ENCODE measurements around the gene FKBP10.
A peak's percentile ranks its signal among the peaks of the same experiment; 100 is the strongest.

Gene FKBP10

DNA sequence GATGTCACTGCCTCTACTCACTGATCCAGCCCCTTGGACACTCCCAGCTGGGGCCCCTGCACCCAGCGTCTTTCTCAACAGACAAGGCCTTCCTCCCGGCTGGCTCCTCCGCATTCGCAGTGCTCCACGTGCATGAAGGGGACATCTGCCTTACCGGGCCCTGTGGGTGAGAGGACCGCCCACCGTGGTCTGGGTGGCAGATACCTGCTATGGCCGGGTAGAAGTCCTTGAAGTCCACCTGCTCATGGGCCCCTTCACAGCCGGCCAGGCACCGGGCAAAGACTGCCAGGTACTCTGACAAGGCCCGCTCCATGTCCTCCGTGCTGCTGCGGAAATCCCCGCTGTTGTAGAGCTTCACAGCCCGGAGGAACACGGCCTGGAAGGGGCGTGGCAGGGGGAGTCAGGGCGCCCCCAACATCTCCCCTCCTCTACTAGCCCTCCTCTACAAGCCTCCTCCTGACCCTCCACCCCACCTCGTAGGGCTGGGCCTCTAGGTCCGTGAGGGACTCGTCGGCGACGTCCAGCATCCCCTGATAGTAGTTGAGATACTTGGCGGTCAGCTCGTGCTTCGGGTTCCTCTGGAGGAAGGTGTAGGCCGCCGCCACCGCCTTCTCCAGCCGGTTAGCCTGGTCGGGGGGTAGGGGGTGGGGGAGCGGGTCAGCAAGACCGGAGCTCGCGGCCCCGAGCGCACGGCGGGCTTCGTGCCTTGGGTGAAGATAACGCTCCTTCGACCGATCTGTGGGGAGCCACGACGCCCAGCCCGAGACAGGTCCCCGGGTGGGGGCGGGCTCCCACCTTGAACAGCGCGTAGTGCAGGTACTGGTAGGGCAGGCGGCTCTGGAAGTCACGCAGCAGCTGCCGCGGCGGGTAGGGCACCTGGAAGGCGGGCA lies 1.9 kb upstream of the FKBP10 start:
- H3K4me3 ChIP-seq (replicated peaks; ENCODE audit: insufficient read depth, low read length), result peak overlapping the region; percentile 58
- no peak for TF ChIP-seq GABPA (IDR thresholded peaks at IDR 0.05; ENCODE audit: low read depth)
- TF ChIP-seq, protein P1, sequence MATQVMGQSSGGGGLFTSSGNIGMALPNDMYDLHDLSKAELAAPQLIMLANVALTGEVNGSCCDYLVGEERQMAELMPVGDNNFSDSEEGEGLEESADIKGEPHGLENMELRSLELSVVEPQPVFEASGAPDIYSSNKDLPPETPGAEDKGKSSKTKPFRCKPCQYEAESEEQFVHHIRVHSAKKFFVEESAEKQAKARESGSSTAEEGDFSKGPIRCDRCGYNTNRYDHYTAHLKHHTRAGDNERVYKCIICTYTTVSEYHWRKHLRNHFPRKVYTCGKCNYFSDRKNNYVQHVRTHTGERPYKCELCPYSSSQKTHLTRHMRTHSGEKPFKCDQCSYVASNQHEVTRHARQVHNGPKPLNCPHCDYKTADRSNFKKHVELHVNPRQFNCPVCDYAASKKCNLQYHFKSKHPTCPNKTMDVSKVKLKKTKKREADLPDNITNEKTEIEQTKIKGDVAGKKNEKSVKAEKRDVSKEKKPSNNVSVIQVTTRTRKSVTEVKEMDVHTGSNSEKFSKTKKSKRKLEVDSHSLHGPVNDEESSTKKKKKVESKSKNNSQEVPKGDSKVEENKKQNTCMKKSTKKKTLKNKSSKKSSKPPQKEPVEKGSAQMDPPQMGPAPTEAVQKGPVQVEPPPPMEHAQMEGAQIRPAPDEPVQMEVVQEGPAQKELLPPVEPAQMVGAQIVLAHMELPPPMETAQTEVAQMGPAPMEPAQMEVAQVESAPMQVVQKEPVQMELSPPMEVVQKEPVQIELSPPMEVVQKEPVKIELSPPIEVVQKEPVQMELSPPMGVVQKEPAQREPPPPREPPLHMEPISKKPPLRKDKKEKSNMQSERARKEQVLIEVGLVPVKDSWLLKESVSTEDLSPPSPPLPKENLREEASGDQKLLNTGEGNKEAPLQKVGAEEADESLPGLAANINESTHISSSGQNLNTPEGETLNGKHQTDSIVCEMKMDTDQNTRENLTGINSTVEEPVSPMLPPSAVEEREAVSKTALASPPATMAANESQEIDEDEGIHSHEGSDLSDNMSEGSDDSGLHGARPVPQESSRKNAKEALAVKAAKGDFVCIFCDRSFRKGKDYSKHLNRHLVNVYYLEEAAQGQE (IDR thresholded peaks at IDR 0.05; ENCODE audit: insufficient replicate concordance, low read depth), result no peak
- TF ChIP-seq POLR2AphosphoS5 (IDR thresholded peaks at IDR 0.05; ENCODE audit: low read depth), result no peak
- TF ChIP-seq SPI1 (IDR thresholded peaks at IDR 0.05; ENCODE audit: borderline replicate concordance, low read depth), result no peak
- TF ChIP-seq, protein P2, sequence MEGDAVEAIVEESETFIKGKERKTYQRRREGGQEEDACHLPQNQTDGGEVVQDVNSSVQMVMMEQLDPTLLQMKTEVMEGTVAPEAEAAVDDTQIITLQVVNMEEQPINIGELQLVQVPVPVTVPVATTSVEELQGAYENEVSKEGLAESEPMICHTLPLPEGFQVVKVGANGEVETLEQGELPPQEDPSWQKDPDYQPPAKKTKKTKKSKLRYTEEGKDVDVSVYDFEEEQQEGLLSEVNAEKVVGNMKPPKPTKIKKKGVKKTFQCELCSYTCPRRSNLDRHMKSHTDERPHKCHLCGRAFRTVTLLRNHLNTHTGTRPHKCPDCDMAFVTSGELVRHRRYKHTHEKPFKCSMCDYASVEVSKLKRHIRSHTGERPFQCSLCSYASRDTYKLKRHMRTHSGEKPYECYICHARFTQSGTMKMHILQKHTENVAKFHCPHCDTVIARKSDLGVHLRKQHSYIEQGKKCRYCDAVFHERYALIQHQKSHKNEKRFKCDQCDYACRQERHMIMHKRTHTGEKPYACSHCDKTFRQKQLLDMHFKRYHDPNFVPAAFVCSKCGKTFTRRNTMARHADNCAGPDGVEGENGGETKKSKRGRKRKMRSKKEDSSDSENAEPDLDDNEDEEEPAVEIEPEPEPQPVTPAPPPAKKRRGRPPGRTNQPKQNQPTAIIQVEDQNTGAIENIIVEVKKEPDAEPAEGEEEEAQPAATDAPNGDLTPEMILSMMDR (IDR thresholded peaks at IDR 0.05; ENCODE audit: insufficient read depth, low read length), result no peak
- H3K27ac ChIP-seq (replicated peaks), result no peak overlapping the region
- no peak for DNase-seq (ENCODE audit: low read depth in 1 of 2, low spot score in 1 of 2)
- H3K27me3 ChIP-seq (ENCODE audit: insufficient read depth, poor library complexity, severe bottlenecking), result peaks cover 20% of the 10 kb centered on the region

DNA sequence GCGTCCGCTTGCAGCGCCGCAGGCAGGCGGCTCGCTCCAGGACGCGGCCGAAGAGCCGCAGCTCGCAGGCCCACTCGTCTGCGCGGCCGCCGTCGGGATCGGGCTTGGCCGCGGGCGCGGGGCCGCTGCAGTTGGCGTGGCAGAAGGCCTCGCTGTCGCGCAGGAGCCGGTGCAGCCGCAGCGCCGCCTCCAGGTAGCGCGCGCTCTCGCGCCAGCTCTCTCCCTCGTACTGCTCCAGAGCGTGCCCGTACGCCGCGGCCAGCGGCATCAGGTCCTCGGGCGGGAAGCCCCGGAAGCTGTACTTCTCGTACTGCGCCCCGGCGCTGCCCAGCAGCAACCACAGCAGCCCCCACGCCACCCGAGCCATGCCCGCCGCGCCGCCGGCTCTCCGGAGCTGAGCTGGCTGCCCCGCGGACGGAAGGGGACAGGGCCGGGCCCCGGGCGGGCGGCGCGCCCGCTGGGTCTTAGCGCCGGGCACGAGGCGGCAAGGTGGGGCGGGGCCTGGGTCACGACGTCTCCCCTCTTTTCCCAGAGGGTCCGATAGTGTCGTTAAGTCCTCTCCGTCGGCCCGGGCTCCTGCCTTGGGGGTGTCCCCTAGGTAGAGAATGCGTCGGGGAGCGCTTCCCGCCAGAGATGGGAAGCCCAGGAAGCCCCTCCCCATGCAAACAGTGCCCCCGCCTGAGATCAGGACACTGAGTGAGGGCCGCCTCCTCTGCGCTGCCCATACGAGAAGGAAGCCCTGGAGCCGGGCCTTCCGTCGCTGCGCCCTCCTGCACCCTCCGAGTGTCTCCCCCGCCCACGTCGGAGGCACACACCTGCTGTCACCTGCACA lies 1.0 kb upstream of the FKBP10 start, which contains the start of gene P3H4:
P3H4 (minus strand) TSS at position 401 of the 832 bp plus-strand sequence; CDS start at position 367, 34 bp downstream.
- TF ChIP-seq GABPA (IDR thresholded peaks at IDR 0.05; ENCODE audit: low read depth) (0 out of 2 replicates have a peak, but pooled peaks have one; percentile 17), SPI1 (IDR thresholded peaks at IDR 0.05; ENCODE audit: borderline replicate concordance, low read depth) (no peak), POLR2AphosphoS5 (IDR thresholded peaks at IDR 0.05; ENCODE audit: low read depth) (no peak)
- TF ChIP-seq, protein P2 (IDR thresholded peaks at IDR 0.05; ENCODE audit: insufficient read depth, low read length), result peak; percentile 46
- H3K27ac ChIP-seq (replicated peaks), result no peak within 1 kb of the TSS
- peak within 1 kb of the TSS; percentile 58 for H3K4me3 ChIP-seq (replicated peaks; ENCODE audit: insufficient read depth, low read length)
- H3K27me3 ChIP-seq (ENCODE audit: insufficient read depth, poor library complexity, severe bottlenecking), result peaks cover 20% of the 10 kb centered on the region
- peak; percentile 59 to 69 for DNase-seq (ENCODE audit: low read depth in 1 of 2, low spot score in 1 of 2)

DNA sequence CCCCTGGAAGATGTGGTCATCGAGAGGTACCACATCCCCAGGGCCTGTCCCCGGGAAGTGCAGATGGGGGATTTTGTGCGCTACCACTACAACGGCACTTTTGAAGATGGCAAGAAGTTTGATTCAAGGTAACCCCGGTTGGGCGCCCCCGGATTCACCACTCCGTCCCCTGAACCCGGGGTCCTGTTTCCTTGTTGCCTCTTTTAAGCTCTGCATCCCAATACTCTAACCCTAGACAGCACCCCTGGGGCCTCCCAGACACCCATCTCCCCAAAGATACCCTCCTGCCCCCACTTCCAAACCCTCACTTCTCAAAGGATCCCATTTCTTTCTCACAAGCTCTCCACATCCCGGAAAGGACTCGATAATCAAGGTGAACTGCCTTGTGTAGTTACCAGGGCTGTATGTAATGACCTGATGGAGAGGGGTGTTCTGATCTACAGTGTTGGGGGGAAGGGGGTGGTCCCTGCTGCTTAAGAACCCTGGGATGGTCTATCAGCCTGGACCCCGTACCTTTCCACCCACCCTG lies 412 bp downstream of the FKBP10 start:
- DNase-seq (ENCODE audit: low read depth in 1 of 2, low spot score in 1 of 2), result no peak
- Histone ChIP-seq H3K4me3 (replicated peaks; ENCODE audit: insufficient read depth, low read length) (no peak overlapping the region), H3K27ac (replicated peaks) (no peak overlapping the region), H3K27me3 (ENCODE audit: insufficient read depth, poor library complexity, severe bottlenecking) (peaks cover 20% of the 10 kb centered on the region)
- no peak for TF ChIP-seq GABPA (IDR thresholded peaks at IDR 0.05; ENCODE audit: low read depth)

DNA sequence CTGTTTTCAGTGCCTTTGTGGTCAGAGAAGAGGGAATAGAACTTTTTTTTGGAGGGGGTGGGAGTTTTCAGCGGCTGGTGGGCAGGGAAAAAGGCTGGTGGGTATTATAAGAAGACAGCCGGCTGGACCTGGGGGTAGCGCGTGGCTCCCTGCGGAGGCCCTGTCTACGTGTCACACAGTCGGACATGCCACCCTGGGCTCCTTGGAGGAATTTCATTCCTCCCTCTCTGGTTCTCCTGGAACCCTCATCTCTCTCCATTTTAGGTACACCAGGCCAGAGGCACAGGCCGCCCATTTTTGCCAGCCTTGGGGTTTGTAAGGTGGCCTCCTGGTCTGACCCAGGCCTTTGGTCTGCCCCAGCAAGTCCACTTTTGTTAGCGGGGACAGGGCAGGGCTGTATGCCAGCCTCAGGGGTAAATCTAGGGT lies 908 bp downstream of the FKBP10 start:
- Histone ChIP-seq H3K27me3 (ENCODE audit: insufficient read depth, poor library complexity, severe bottlenecking) (peaks cover 20% of the 10 kb centered on the region), H3K27ac (replicated peaks) (no peak overlapping the region), H3K4me3 (replicated peaks; ENCODE audit: insufficient read depth, low read length) (no peak overlapping the region)
- TF ChIP-seq, protein P2 (IDR thresholded peaks at IDR 0.05; ENCODE audit: insufficient read depth, low read length), result no peak
- TF ChIP-seq, protein P1 (IDR thresholded peaks at IDR 0.05; ENCODE audit: insufficient replicate concordance, low read depth), result no peak
- TF ChIP-seq SPI1 (IDR thresholded peaks at IDR 0.05; ENCODE audit: borderline replicate concordance, low read depth) (no peak), GABPA (IDR thresholded peaks at IDR 0.05; ENCODE audit: low read depth) (no peak), POLR2AphosphoS5 (IDR thresholded peaks at IDR 0.05; ENCODE audit: low read depth) (no peak)
- no peak for DNase-seq (ENCODE audit: low read depth in 1 of 2, low spot score in 1 of 2)
